ENCODE results near the gene FAH. TPM values are rescaled to one million over a fixed set of nuclear protein-coding genes. Genes with fewer than 3 reads are reported as not detected.
"Not testable (repeated sequence)": the region's sequence is repeated elsewhere in the genome, so short reads cannot be mapped to it uniquely, and the experiment has no call there.

Gene FAH
- polyA plus RNA-seq, 3 donors, result 16.5 to 25.4 (median 24.0) TPM

DNA sequence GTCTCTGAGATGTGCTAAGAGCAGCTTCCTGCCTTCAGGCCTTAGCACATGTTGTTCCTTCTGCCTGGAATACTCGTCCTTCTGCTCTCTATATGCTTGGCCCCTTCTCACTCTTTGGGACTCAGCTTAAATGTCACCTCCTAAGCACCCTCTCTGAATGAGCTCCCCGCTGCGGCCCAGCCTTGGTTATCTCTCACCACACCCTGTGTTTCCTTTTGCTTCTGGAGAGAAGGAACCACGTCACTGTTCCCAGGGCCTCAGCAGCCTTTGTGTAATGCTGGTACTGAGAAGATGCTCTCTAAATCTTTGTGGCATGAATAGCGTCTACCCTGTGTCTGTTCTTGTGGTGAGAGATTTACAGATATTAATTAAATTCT, 2.2 kb downstream of the FAH start:
- H2AFZ ChIP-seq (ENCODE audit: insufficient read depth, low read depth, low read length, poor library complexity, severe bottlenecking), result no peak overlapping the region
- no peak overlapping the region for H3K9ac ChIP-seq (ENCODE audit: insufficient read depth, low read length, poor library complexity, severe bottlenecking)
- no peaks in the 10 kb centered on the region for H3K9me3 ChIP-seq (replicated peaks in 1 of 2; ENCODE audit: control insufficient read depth in 1 of 2, insufficient read depth in 1 of 2, low read length in 2 of 2)
- Mint-ChIP-seq H3K27ac (peak overlapping the region; percentile 78 to 92 (median 87)), H3K27me3 (ENCODE audit: low read depth in 3 of 3) (no peaks in the 10 kb centered on the region), H3K36me3 (peaks cover 12 to 21% of the 10 kb centered on the region in 2 donors), H3K4me3 (peak overlapping the region; percentile 56 to 67), H3K4me1 (peaks cover 57% of the 10 kb centered on the region), H3K9me3 (no peaks in the 10 kb centered on the region)
- peaks cover 22% of the 10 kb centered on the region for H3K79me2 ChIP-seq (ENCODE audit: insufficient read depth, low read length)
- no peaks in the 10 kb centered on the region for H4K20me1 ChIP-seq (ENCODE audit: insufficient read depth, low read length)
- peaks cover 0 to 9% of the 10 kb centered on the region in 2 donors for H3K36me3 ChIP-seq (replicated peaks in 1 of 2; ENCODE audit: control insufficient read depth in 1 of 2, insufficient read depth in 2 of 2, low read length in 2 of 2)
- H3K27me3 ChIP-seq (ENCODE audit: control insufficient read depth in 2 of 2, insufficient read depth in 2 of 2, low read length in 2 of 2), result no peaks in the 10 kb centered on the region
- WGBS (ENCODE audit: insufficient coverage), result 44% methylated on average over 1 of the region's 5 CpGs
- intact Hi-C loops (cut with micrococcal nuclease), result loop anchor here in 1 of 2 donors (10.0 kb wide), 1 partner anchor 1280 kb away; the partner anchor contains the start of gene MORF4L1
- H3K27ac ChIP-seq (ENCODE audit: low read depth in 1 of 2, low read length in 2 of 2), result peak overlapping the region; percentile 31 to 74
- H3K4me1 ChIP-seq (ENCODE audit: control insufficient read depth in 1 of 2, insufficient read depth in 2 of 2, low read length in 2 of 2), result peaks cover 48 to 54% of the 10 kb centered on the region in 2 donors
- TF ChIP-seq, protein P1, sequence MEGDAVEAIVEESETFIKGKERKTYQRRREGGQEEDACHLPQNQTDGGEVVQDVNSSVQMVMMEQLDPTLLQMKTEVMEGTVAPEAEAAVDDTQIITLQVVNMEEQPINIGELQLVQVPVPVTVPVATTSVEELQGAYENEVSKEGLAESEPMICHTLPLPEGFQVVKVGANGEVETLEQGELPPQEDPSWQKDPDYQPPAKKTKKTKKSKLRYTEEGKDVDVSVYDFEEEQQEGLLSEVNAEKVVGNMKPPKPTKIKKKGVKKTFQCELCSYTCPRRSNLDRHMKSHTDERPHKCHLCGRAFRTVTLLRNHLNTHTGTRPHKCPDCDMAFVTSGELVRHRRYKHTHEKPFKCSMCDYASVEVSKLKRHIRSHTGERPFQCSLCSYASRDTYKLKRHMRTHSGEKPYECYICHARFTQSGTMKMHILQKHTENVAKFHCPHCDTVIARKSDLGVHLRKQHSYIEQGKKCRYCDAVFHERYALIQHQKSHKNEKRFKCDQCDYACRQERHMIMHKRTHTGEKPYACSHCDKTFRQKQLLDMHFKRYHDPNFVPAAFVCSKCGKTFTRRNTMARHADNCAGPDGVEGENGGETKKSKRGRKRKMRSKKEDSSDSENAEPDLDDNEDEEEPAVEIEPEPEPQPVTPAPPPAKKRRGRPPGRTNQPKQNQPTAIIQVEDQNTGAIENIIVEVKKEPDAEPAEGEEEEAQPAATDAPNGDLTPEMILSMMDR (IDR thresholded peaks at IDR 0.05), result no peak
- H3K4me2 ChIP-seq (replicated peaks; ENCODE audit: extremely low read depth, low read length, poor library complexity, severe bottlenecking), result peak overlapping the region; percentile 26
- peak overlapping the region in 1 of 3 experiments; percentile 33 for H3K4me3 ChIP-seq (replicated peaks in 1 of 3; ENCODE audit: low read depth in 2 of 3, low read length in 3 of 3)
- peak; percentile 21 to 43 (median 37) for DNase-seq

DNA sequence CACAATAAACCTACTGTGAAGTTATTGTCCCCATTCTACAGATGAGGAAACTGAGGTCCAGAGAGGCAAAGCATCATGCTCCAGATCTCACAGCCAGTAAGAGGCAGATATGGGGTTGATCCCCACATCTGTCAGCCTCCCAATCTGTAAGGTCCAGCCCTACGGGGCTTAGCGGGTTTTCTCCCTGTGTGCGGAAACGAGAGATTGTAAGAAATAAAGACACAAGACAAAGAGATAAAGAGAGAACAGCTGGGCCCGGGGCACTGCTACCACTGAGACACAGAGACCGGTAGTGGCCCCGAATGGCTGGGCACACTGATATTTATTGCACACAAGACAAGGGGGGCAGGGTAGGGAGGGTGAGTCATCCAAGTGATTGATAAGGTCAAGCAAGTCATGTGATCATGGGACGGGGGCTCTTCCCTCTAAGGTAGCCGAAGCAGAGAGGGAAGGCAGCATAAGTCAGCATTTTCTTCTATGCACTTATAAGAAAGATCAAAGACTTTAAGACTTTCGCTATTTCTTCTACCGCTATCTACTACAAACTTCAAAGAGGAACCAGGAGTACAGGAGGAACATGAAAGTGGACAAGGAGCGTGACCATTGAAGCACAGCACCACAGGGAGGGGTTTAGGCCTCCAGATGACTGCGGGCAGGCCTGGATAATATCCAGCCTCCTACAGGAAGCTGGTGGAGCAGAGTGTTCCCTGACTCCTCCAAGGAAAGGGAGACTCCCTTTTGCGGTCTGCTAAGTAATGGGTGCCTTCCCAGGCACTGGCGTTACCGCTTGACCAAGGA, 2.8 kb downstream of the FAH start:
- intact Hi-C loops (cut with micrococcal nuclease), result loop anchor here in 1 of 2 donors (10.0 kb wide), 1 partner anchor 1281 kb away; the partner anchor contains the start of gene MORF4L1
- H3K9me3 Mint-ChIP-seq; H3K9ac ChIP-seq (ENCODE audit: insufficient read depth, low read length, poor library complexity, severe bottlenecking); H2AFZ ChIP-seq (ENCODE audit: insufficient read depth, low read depth, low read length, poor library complexity, severe bottlenecking); H3K36me3 ChIP-seq (replicated peaks in 1 of 2; ENCODE audit: control insufficient read depth in 1 of 2, insufficient read depth in 2 of 2, low read length in 2 of 2); H3K27me3 Mint-ChIP-seq (ENCODE audit: low read depth in 3 of 3); H3K9me3 ChIP-seq (replicated peaks in 1 of 2; ENCODE audit: control insufficient read depth in 1 of 2, insufficient read depth in 1 of 2, low read length in 2 of 2); H4K20me1 ChIP-seq (ENCODE audit: insufficient read depth, low read length); H3K27me3 ChIP-seq (ENCODE audit: control insufficient read depth in 2 of 2, insufficient read depth in 2 of 2, low read length in 2 of 2): not testable (repeated sequence)
- Mint-ChIP-seq H3K4me1 (peaks cover 62% of the 10 kb centered on the region), H3K27ac (peak overlapping the region; percentile 78 to 92 (median 87)), H3K4me3 (peak overlapping the region; percentile 56 to 67), H3K36me3 (peaks cover 12 to 21% of the 10 kb centered on the region in 2 donors)
- WGBS (ENCODE audit: insufficient coverage), result 61% methylated on average over 7 of the region's 16 CpGs
- Histone ChIP-seq H3K4me3 (replicated peaks in 1 of 3; ENCODE audit: low read depth in 2 of 3, low read length in 3 of 3) (peak overlapping the region in 1 of 3 experiments; percentile 33), H3K4me2 (replicated peaks; ENCODE audit: extremely low read depth, low read length, poor library complexity, severe bottlenecking) (peak overlapping the region; percentile 26), H3K79me2 (ENCODE audit: insufficient read depth, low read length) (peaks cover 22% of the 10 kb centered on the region), H3K27ac (ENCODE audit: low read depth in 1 of 2, low read length in 2 of 2) (peak overlapping the region; percentile 31 to 74), H3K4me1 (ENCODE audit: control insufficient read depth in 1 of 2, insufficient read depth in 2 of 2, low read length in 2 of 2) (peaks cover 54 to 59% of the 10 kb centered on the region in 2 donors)
- peak; percentile 57 to 81 (median 74) for DNase-seq
